NCI-H146 (cell line): ENCODE data around the gene PDCD2L.
"Not testable (repeated sequence)": the region's sequence is repeated elsewhere in the genome, so short reads cannot be mapped to it uniquely, and the experiment has no call there.

Experiments used
- DNase-seq: peaks from one replicate; lab custom pipeline; 2025; lab: John Stamatoyannopoulos, UW

Gene PDCD2L

GRCh38 chr19:34373601-34374288 is 30.5 kb upstream of the PDCD2L start:
- DNase-seq, result no peak

- DNase-seq, result no peak
Measured at GRCh38 chr19:34375598-34375997, 28.6 kb upstream of the PDCD2L start.

DNA sequence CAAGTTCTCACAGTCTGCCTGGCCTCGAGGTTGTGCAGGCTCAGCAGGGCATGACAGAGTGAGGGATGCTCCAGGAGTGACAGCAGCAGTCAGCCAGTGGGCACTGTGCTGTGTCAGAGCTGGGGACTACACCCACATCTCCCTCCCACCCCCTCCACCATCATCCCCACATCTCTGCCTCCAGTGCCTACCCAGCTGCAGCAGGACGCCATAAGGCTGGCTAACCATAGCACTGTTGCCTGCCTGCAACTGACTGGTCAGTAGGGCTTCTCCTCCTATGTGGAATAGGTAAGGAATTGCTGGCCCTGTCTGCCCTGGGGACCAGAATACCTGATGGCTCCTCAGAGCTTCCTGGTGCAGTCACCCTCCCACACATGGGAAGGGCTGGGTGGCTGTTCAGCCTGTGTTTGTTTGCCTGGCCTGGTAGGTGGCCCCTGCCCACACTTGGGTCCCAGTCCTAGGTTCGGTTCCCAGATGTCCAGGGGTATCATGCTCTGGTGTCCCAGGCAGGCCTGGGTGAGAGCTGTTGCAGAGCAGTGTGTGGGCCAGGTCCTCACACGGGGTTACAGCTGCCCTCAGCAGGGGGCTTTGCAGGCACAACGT is 23.5 kb upstream of the PDCD2L start:
- DNase-seq, result no peak

DNA sequence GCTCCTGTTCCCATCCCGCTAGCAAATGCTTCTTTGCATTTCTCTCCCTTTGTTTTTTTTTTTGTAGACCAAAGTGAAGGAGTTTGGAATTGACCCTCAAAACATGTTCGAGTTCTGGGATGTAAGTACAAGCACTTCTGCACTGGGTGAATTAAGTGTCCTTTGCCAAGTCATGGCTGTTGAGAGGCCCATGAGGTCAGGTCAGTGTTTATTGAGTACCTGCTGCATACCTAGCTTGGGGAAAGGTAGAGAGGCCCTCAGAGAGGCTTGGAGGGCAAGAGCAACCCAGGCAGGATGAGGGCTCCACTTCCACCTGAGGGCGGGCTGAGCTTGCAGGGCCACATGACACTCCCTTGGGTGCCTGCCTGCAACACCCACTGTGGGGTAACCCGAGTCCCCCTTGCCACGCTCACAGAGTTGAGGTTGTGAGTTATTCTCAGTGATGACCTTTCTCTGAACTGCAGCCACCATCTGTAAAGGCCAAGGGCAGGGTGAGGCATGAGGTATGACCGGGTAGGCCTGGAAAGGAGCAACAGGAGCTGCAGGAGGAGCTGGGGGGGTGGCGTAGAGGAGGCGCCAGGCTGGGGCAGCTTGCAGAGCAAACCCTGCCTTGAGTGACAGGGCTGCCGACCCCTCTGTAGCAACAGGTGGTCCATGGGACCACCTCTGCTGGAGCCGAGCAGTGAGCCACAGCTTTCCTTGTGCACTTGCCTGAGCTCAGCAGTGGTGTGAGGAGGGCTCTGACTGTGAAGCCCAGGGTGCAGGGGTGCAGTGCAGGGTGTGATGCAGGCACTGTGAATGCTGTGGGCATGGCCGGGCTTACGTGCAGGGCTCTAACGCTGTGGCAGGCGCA is 22.6 kb upstream of the PDCD2L start:
- DNase-seq, result no peak

GRCh38 chr19:34382471-34382870 is 21.7 kb upstream of the PDCD2L start:
- no peak for DNase-seq

GRCh38 chr19:34383599-34383998 is 20.6 kb upstream of the PDCD2L start:
- DNase-seq, result no peak

GRCh38 chr19:34386645-34387445 is 17.4 kb upstream of the PDCD2L start:
- no peak for DNase-seq

- DNase-seq, result no peak
Measured at GRCh38 chr19:34387446-34387810, 16.8 kb upstream of the PDCD2L start.

- DNase-seq, result not testable (repeated sequence)
Measured at GRCh38 chr19:34388745-34389144, 15.5 kb upstream of the PDCD2L start.

DNA sequence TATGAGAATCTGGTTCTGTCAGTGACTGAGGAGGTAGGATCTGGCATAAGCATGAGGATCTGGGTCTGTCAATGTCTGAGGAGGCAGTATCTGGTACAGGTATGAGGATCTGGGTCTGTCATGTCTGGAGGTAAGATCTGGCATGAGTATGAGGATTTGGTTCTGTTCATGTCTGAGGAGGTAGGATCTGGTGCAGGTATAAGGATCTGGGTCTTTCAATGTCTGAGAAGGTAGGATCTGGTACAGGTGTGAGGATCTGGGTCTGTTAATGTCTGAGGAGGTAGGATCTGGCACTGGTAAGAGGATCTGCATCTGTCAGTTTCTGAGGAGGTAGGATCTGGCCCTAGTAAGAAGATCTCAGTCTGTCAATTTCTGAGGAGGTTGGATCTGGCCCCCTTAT is 12.4 kb upstream of the PDCD2L start:
- DNase-seq, result no peak

GRCh38 chr19:34393031-34393430 is 11.2 kb upstream of the PDCD2L start:
- no peak for DNase-seq

DNA sequence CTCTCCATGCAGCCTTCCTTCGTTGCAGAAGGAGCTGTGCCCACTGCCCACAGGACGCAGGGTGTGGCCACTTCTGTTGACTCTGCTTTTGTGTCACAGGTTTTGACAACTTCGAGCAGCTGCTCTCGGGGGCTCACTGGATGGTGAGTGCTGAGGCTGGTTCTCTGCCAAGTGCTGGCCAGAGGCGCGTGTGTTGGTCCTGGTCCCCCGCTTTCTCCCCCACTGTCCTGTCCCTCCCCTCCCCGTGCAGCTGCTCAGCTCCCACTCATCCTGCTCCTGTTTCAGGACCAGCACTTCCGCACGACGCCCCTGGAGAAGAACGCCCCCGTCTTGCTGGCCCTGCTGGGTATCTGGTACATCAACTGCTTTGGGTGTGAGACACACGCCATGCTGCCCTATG is 10.6 kb upstream of the PDCD2L start:
- no peak for DNase-seq

- no peak for DNase-seq
Measured at GRCh38 chr19:34397853-34398252, 6.3 kb upstream of the PDCD2L start.

- DNase-seq, result no peak
Measured at GRCh38 chr19:34399886-34400285, 4.3 kb upstream of the PDCD2L start.

DNA sequence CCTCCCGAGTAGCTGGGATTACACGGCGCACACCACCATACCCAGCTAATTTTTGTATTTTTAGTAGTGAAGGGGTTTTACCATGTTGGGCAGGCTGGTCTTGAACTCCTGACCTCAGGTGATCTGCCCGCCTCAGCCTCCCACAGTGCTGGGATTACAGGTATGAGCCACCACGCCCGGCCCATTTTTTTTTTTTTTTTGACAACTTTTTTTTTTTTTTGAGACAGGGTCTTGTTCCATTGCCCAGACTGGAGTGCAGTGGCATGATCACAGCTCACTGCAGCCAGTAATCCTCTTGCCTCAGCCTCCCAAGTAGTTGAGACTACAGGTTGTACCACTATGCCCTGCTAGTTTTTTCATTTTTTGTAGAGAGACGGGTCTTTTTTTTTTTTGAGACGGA is 3.4 kb upstream of the PDCD2L start:
- DNase-seq, result not testable (repeated sequence)

DNA sequence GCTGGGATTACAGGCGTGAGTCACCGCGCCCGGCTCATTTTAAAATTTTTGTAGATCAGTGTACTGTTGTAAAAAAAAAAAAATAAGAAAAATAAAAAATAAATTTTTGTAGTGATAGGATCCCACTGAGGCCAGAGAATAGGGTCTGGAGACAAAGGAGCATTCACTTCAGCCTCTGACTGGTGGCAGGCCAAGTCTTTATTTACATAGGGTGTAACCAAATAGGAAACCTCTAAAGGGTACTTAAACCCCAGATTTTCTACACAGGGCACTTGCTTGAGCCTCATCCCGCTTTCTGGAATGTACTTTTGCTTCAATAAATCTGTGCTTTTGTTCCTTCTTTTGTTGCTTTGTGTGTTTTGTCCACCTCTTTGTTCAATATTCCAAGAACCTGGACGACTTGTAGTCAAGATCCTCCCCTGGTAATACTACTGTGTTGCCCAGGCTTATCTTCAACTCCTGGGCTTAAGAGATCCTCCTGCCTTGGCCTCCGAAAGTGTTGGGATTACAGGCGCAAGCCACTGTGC is 2.1 kb upstream of the PDCD2L start:
- no peak for DNase-seq

- no peak for DNase-seq
Measured at GRCh38 chr19:34403784-34404108, 453 bp upstream of the PDCD2L start.

- no peak for DNase-seq
Measured at GRCh38 chr19:34405892-34406660, 1.9 kb downstream of the PDCD2L start.

- DNase-seq, result no peak
Measured at GRCh38 chr19:34408411-34408810, 4.2 kb downstream of the PDCD2L start.

- DNase-seq, result no peak
Measured at GRCh38 chr19:34409189-34410164, 5.3 kb downstream of the PDCD2L start.
